Measurements from ENCODE around the gene RCL1. TPM values are rescaled to one million over a fixed set of nuclear protein-coding genes. Genes with fewer than 3 reads are reported as not detected.

RCL1 gene
- total RNA-seq, 1 donor from 2014 or later: 26.0 TPM

- Mint-ChIP-seq H3K9me3 (peaks cover 4% of the 10 kb centered on the region), H3K27me3 (no peaks in the 10 kb centered on the region), H3K4me3 (no peak overlapping the region), H3K27ac (no peak overlapping the region), H3K4me1 (peaks cover 10% of the 10 kb centered on the region), H3K36me3 (ENCODE audit: low read depth) (peaks cover 76% of the 10 kb centered on the region)
- no peak for DNase-seq
- CTCF ChIA-PET: no interaction called here
- ATAC-seq (ENCODE audit: low read depth): no peak
- POLR2A ChIA-PET: no interaction called here
- intact Hi-C loops (cut with micrococcal nuclease): no loop called here
- no peak for TF ChIP-seq CTCF (IDR thresholded peaks at IDR 0.05)
These were observed 63.1 kb downstream of the RCL1 start for GRCh38 chr9:4855841-4856240.

GRCh38 chr9:4857163-4857810 lies 64.5 kb downstream of the RCL1 start:
- ChIA-PET POLR2A (no interaction called here), CTCF (no interaction called here)
- Mint-ChIP-seq H3K36me3 (ENCODE audit: low read depth) (peaks cover 85% of the 10 kb centered on the region), H3K4me1 (peaks cover 10% of the 10 kb centered on the region), H3K27me3 (no peaks in the 10 kb centered on the region), H3K4me3 (no peak overlapping the region), H3K27ac (no peak overlapping the region), H3K9me3 (peaks cover 4% of the 10 kb centered on the region)
- no peak for ATAC-seq (ENCODE audit: low read depth)
- DNase-seq: no peak
- TF ChIP-seq CTCF (IDR thresholded peaks at IDR 0.05): no peak
- intact Hi-C loops (cut with micrococcal nuclease): no loop called here

GRCh38 chr9:4859035-4859434 lies 66.3 kb downstream of the RCL1 start:
- CTCF ChIA-PET: no interaction called here
- no peak overlapping the region for H3K27ac Mint-ChIP-seq
- H3K36me3 Mint-ChIP-seq (ENCODE audit: low read depth): peaks cover 73% of the 10 kb centered on the region

GRCh38 chr9:4860383-4860782 lies 67.6 kb downstream of the RCL1 start:
- ATAC-seq (ENCODE audit: low read depth) (no peak), DNase-seq (no peak)
- intact Hi-C loops (cut with micrococcal nuclease): no loop called here
- no peaks in the 10 kb centered on the region for H3K27me3 Mint-ChIP-seq
- H3K27ac Mint-ChIP-seq: no peak overlapping the region
- ChIA-PET CTCF (no interaction called here), POLR2A (no interaction called here)
- H3K4me3 Mint-ChIP-seq: no peak overlapping the region
- no peak for TF ChIP-seq CTCF (IDR thresholded peaks at IDR 0.05)
- peaks cover 4% of the 10 kb centered on the region for H3K9me3 Mint-ChIP-seq
- peaks cover 68% of the 10 kb centered on the region for H3K36me3 Mint-ChIP-seq (ENCODE audit: low read depth)
- H3K4me1 Mint-ChIP-seq: peaks cover 10% of the 10 kb centered on the region

More at GRCh38 chr9:4859035-4859434, 66.3 kb downstream of the RCL1 start:
- POLR2A ChIA-PET: no interaction called here
- peaks cover 4% of the 10 kb centered on the region for H3K9me3 Mint-ChIP-seq
- no peak for TF ChIP-seq CTCF (IDR thresholded peaks at IDR 0.05)
- peaks cover 10% of the 10 kb centered on the region for H3K4me1 Mint-ChIP-seq
- H3K27me3 Mint-ChIP-seq: no peaks in the 10 kb centered on the region
- no peak for DNase-seq
- no peak for ATAC-seq (ENCODE audit: low read depth)
- intact Hi-C loops (cut with micrococcal nuclease): no loop called here
- H3K4me3 Mint-ChIP-seq: no peak overlapping the region

GRCh38 chr9:4861145-4861544 lies 68.4 kb downstream of the RCL1 start:
- Mint-ChIP-seq H3K27ac (no peak overlapping the region), H3K4me1 (peaks cover 10% of the 10 kb centered on the region), H3K27me3 (no peaks in the 10 kb centered on the region), H3K9me3 (peaks cover 4% of the 10 kb centered on the region), H3K4me3 (no peak overlapping the region), H3K36me3 (ENCODE audit: low read depth) (peaks cover 61% of the 10 kb centered on the region)
- ATAC-seq (ENCODE audit: low read depth) (no peak), DNase-seq (no peak)
- TF ChIP-seq CTCF (IDR thresholded peaks at IDR 0.05): no peak
- CTCF ChIA-PET: no interaction called here
- POLR2A ChIA-PET: no interaction called here
- intact Hi-C loops (cut with micrococcal nuclease): no loop called here

Data from activated B cell treated with CpG ODN at 0.5 μM for 24 hours (primary cell).